ENCODE data around the gene SUPT4H1.

DNA sequence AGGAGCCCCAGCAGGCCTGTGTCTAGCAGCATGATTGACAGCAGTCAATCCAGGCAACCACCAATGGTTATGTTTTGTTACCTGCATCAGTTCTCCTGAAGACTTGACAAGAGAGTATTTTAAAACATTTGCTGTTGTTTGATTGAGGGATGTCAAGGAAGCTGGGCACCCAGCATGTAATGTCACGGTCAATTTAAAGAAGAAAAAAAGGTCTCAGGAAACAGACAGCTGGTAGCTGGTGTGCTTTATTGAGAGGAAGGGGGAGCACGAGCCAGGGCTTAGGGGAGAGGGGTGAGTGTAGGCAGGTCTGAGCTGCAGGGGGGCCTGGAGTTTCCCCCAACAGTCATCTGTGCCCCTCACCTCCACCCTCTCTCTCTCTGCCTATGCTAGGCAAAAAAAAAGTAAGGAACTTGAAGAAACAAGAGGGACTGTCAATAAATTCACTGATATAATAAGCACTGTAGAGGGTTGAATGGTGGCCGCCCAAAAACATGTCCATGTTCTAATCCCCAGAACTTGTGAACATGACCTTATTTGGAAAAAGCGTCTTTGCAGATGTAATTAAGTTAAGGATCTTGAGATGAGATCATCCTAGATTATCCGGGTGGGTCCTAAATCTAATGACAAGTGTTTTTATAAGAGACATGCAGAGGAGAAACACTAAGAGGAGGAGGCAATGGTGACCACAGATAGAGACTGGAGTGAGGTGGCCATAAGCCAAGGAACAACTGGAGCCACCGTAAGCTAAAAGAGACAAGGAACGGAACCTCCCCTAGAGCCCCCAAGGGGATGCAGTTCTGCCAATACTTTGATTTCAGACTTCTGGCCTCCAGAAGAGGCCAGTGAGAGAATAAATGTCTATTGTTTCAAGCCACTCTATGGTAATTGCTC is 37.9 kb downstream of the SUPT4H1 start:
- TF ChIP-seq CTCF (IDR thresholded peaks at IDR 0.05) (no peak), POLR2A (IDR thresholded peaks at IDR 0.05) (no peak), POLR2AphosphoS5 (IDR thresholded peaks at IDR 0.05) (no peak)
